Measurements from ENCODE around the gene CCDC106.

Gene CCDC106

GRCh38 chr19:55606817-55607216 lies 41.2 kb upstream of the CCDC106 start:
- H3K4me3 ChIP-seq (ENCODE audit: low read length): peak overlapping the region; percentile 91
- no peak for TF ChIP-seq CTCF (conservative IDR thresholded peaks at IDR 0.05; ENCODE audit: low read length)
- DNase-seq (ENCODE audit: low read depth): no peak

GRCh38 chr19:55609326-55609725 lies 38.7 kb upstream of the CCDC106 start:
- TF ChIP-seq CTCF (conservative IDR thresholded peaks at IDR 0.05; ENCODE audit: low read length): no peak
- no peak overlapping the region for H3K4me3 ChIP-seq (ENCODE audit: low read length)
- no peak for DNase-seq (ENCODE audit: low read depth)

- no peak overlapping the region for H3K4me3 ChIP-seq (ENCODE audit: low read length)
- no peak for TF ChIP-seq CTCF (conservative IDR thresholded peaks at IDR 0.05; ENCODE audit: low read length)
- DNase-seq (ENCODE audit: low read depth): no peak
These were observed 36.6 kb upstream of the CCDC106 start for GRCh38 chr19:55611300-55611982.

GRCh38 chr19:55611983-55612645 lies 35.9 kb upstream of the CCDC106 start:
- DNase-seq (ENCODE audit: low read depth): no peak
- no peak overlapping the region for H3K4me3 ChIP-seq (ENCODE audit: low read length)
- no peak for TF ChIP-seq CTCF (conservative IDR thresholded peaks at IDR 0.05; ENCODE audit: low read length)

- TF ChIP-seq CTCF (conservative IDR thresholded peaks at IDR 0.05; ENCODE audit: low read length): no peak
- H3K4me3 ChIP-seq (ENCODE audit: low read length): no peak overlapping the region
- DNase-seq (ENCODE audit: low read depth): no peak
These were observed 34.6 kb upstream of the CCDC106 start for GRCh38 chr19:55613396-55613795.

- no peak for TF ChIP-seq CTCF (conservative IDR thresholded peaks at IDR 0.05; ENCODE audit: low read length)
- H3K4me3 ChIP-seq (ENCODE audit: low read length): no peak overlapping the region
- DNase-seq (ENCODE audit: low read depth): no peak
These were observed 33.9 kb upstream of the CCDC106 start for GRCh38 chr19:55613930-55614710.

Measured in AG10803 (cell line).